GM11168 (cell line): Measurements from ENCODE around the gene APLP1.
"Not testable (repeated sequence)": the region's sequence is repeated elsewhere in the genome, so short reads cannot be mapped to it uniquely, and the experiment has no call there.

Experiments used
- in situ Hi-C: fragments of 300-500 bp; cut with MboI; formaldehyde crosslinking; loops from one replicate; pipeline ENCODE4 v1.12.0; 2022; ENCODE audit warnings: low sequenced_read_pairs; ENCODE audit not compliant: unreplicated experiment

Gene APLP1

GRCh38 chr19:35868172-35868822 is at the start of gene APLP1:
Gene APLP1, plus strand, starts transcription at chr19:35868574. Its CDS starts 63 bp downstream, at chr19:35868637.
- in situ Hi-C loops, result no loop called here

- in situ Hi-C loops, result no loop called here
Measured at GRCh38 chr19:35822579-35822978, 45.8 kb upstream of the APLP1 start.

- in situ Hi-C loops, result no loop called here
Measured at GRCh38 chr19:35824150-35824549, 44.2 kb upstream of the APLP1 start.

- in situ Hi-C loops, result no loop called here
Measured at GRCh38 chr19:35828692-35829301, 39.6 kb upstream of the APLP1 start.

- in situ Hi-C loops, result no loop called here
Measured at GRCh38 chr19:35830986-35831385, 37.4 kb upstream of the APLP1 start.

- in situ Hi-C loops, result no loop called here
Measured at GRCh38 chr19:35832054-35832453, 36.3 kb upstream of the APLP1 start.

- in situ Hi-C loops, result no loop called here
Measured at GRCh38 chr19:35833972-35834371, 34.4 kb upstream of the APLP1 start.

- in situ Hi-C loops, result not testable (repeated sequence)
Measured at GRCh38 chr19:35836096-35836495, 32.3 kb upstream of the APLP1 start.

- in situ Hi-C loops, result no loop called here
Measured at GRCh38 chr19:35841961-35842595, 26.3 kb upstream of the APLP1 start.

GRCh38 chr19:35842666-35843272 is 25.6 kb upstream of the APLP1 start:
- in situ Hi-C loops, result no loop called here

- in situ Hi-C loops, result no loop called here
Measured at GRCh38 chr19:35843676-35844481, 24.5 kb upstream of the APLP1 start.

- in situ Hi-C loops, result no loop called here
Measured at GRCh38 chr19:35844482-35845214, 23.7 kb upstream of the APLP1 start.

- in situ Hi-C loops, result no loop called here
Measured at GRCh38 chr19:35845215-35846037, 22.9 kb upstream of the APLP1 start.

GRCh38 chr19:35846038-35846668 is 22.2 kb upstream of the APLP1 start:
- in situ Hi-C loops, result no loop called here

GRCh38 chr19:35847911-35848310 is 20.5 kb upstream of the APLP1 start:
- in situ Hi-C loops, result no loop called here

- in situ Hi-C loops, result no loop called here
Measured at GRCh38 chr19:35848486-35848885, 19.9 kb upstream of the APLP1 start.

- in situ Hi-C loops, result no loop called here
Measured at GRCh38 chr19:35848919-35849505, 19.4 kb upstream of the APLP1 start.
